Body of pancreas (tissue), 4 donors: ENCODE measurements around the gene ANKS1B.

ENCODE experiments used
- POLR2A ChIP-seq, 3 donors: fragments of 450-650 bp; IDR thresholded peaks; one replicate each; pipeline ENCODE4 v1.6.1; 2016; ENCODE audit warnings: antibody characterized with exemption in 3 of 3, mild to moderate bottlenecking in 2 of 3
- TF ChIP-seq, protein P1 (sequence below), 7 experiments: fragments of 450-650 bp in 4 of 7; fragments of 200-600 bp in 3 of 7; sonication (generic) in 3 of 7; IDR thresholded peaks; one replicate each; pipeline ENCODE4 v1.5.1; 2016 to 2019; ENCODE audit warnings: antibody characterized with exemption in 7 of 7

DNA sequence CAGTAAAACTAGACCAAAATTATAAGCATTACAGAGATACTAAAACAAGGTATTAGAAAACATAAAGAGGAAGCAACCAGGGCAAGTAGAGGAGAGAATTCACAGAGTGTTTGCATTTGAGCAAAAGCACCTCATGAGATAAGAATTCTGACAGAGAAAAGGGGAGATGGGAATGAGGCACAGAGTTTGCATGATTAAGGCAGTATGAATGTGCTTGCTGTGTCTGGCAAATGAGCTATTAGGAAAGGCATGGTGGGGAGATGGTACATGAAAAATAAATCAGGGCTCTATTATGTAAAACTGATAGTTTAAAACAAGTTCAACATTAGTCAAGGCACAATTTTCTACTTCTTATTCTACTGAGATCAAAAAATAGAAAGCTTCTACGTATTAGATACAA lies 314.1 kb downstream of the ANKS1B start:
- TF ChIP-seq, protein P1, sequence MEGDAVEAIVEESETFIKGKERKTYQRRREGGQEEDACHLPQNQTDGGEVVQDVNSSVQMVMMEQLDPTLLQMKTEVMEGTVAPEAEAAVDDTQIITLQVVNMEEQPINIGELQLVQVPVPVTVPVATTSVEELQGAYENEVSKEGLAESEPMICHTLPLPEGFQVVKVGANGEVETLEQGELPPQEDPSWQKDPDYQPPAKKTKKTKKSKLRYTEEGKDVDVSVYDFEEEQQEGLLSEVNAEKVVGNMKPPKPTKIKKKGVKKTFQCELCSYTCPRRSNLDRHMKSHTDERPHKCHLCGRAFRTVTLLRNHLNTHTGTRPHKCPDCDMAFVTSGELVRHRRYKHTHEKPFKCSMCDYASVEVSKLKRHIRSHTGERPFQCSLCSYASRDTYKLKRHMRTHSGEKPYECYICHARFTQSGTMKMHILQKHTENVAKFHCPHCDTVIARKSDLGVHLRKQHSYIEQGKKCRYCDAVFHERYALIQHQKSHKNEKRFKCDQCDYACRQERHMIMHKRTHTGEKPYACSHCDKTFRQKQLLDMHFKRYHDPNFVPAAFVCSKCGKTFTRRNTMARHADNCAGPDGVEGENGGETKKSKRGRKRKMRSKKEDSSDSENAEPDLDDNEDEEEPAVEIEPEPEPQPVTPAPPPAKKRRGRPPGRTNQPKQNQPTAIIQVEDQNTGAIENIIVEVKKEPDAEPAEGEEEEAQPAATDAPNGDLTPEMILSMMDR (IDR thresholded peaks at IDR 0.05): no peak
- no peak for TF ChIP-seq POLR2A (IDR thresholded peaks at IDR 0.05)
